Smooth muscle cell (in vitro differentiated cells): ENCODE data around the gene ZXDA. TPM values are rescaled to one million over a fixed set of nuclear protein-coding genes. Genes with fewer than 3 reads are reported as not detected.

Source experiments
- DNase-seq: peaks from one replicate; lab custom pipeline; 2025; ENCODE audit not compliant: unreplicated experiment; lab: John Stamatoyannopoulos, UW
- H2AFZ ChIP-seq: fragments of 200-600 bp; sonication (generic); 2 replicates; pipeline ENCODE4 v1.6.0; 2016; ENCODE audit warnings: antibody characterized with exemption, low read depth, mild to moderate bottlenecking
- H3F3A ChIP-seq: fragments of 200-600 bp; sonication (generic); 2 replicates; pipeline ENCODE4 v1.6.0; 2017; ENCODE audit warnings: antibody characterized with exemption, low read depth
- H3K27ac ChIP-seq: fragments of 200-600 bp; sonication (generic); 2 replicates; pipeline ENCODE4 v1.5.1; 2016; ENCODE audit warnings: low read depth, mild to moderate bottlenecking
- H3K27me3 ChIP-seq: fragments of 200-600 bp; sonication (generic); 2 replicates; pipeline ENCODE4 v1.6.1; 2016; ENCODE audit warnings: low read depth, mild to moderate bottlenecking
- H3K36me3 ChIP-seq: fragments of 200-600 bp; sonication (generic); 2 replicates; pipeline ENCODE4 v1.5.1; 2016; ENCODE audit warnings: low read depth
- H3K4me1 ChIP-seq: fragments of 200-600 bp; sonication (generic); 2 replicates; pipeline ENCODE4 v1.5.1; 2016; ENCODE audit warnings: low read depth
- H3K4me2 ChIP-seq: fragments of 200-600 bp; sonication (generic); 2 replicates; pipeline ENCODE4 v1.6.0; 2016; ENCODE audit warnings: mild to moderate bottlenecking
- H3K4me3 ChIP-seq: fragments of 200-600 bp; sonication (generic); 2 replicates; pipeline ENCODE4 v1.5.1; 2016; ENCODE audit warnings: mild to moderate bottlenecking
- H3K79me2 ChIP-seq: fragments of 200-600 bp; sonication (generic); 2 replicates; pipeline ENCODE4 v1.6.0; 2016; ENCODE audit warnings: low read depth, mild to moderate bottlenecking
- H3K9ac ChIP-seq: fragments of 200-600 bp; sonication (generic); 2 replicates; pipeline ENCODE4 v1.6.0; 2016; ENCODE audit warnings: low read depth
- H3K9me3 ChIP-seq: fragments of 200-600 bp; sonication (generic); replicated peaks from 2 replicates; pipeline ENCODE4 v1.5.1; 2016; ENCODE audit warnings: low read depth
- H4K20me1 ChIP-seq: fragments of 200-600 bp; sonication (generic); 2 replicates; pipeline ENCODE4 v1.6.0; 2016; ENCODE audit warnings: low read depth
- CTCF ChIP-seq: fragments of 200-600 bp; sonication (generic); IDR thresholded peaks from 2 replicates; pipeline ENCODE4 v1.5.1; 2017; ENCODE audit warnings: borderline replicate concordance, mild to moderate bottlenecking, antibody characterized with exemption; ENCODE audit not compliant: insufficient read depth, poor library complexity, severe bottlenecking
- WGBS: methylation state at CpG from one replicate; pipeline ENCODE4 v1.1.7; 2016; ENCODE audit warnings: low lambda C conversion rate; 5-methylcytosine and 5-hydroxymethylcytosine counted together
- polyA plus RNA-seq: library from polyadenylated mRNA; unstranded; fragments of >200 nt; fragmentation: Nextera tagmentation; extraction: Ambion mirVana; gene quantifications from 2 replicates; pipeline ENCODE4 v1.2.1, GENCODE V29; 2016
- total RNA-seq: library from RNA; depleted of rRNA; stranded (reverse); fragments of >200 nt; gene quantifications from 2 replicates; pipeline ENCODE4 v1.2.3, GENCODE V29; 2014

ZXDA gene
- total and polyA plus RNA-seq, 2 experiments from 2014 or later = not detected

- DNase-seq = no peak
- H4K20me1 ChIP-seq = no peaks in the 10 kb centered on the region
Observed at GRCh38 chrX:57871463-57871862, 38.8 kb downstream of the ZXDA start.

More at GRCh38 chrX:57871463-57871862, 38.8 kb downstream of the ZXDA start:
- no peak for TF ChIP-seq CTCF
- Histone ChIP-seq H3K4me3 (no peak overlapping the region), H3K9me3 (peaks cover 12% of the 10 kb centered on the region), H3F3A (no peaks in the 10 kb centered on the region), H3K27me3 (no peaks in the 10 kb centered on the region), H3K9ac (no peak overlapping the region), H3K27ac (no peak overlapping the region), H3K4me1 (no peaks in the 10 kb centered on the region), H3K4me2 (no peak overlapping the region), H3K79me2 (no peaks in the 10 kb centered on the region), H2AFZ (no peak overlapping the region), H3K36me3 (no peaks in the 10 kb centered on the region)
- WGBS = 92% methylated on average over 6 of the region's 6 CpGs

Other genes with a start within 250 kb of the ZXDA start
- not detected in 2 replicates for gene NLRP2B, start 230.2 kb downstream of the ZXDA start, total RNA-seq
- gene NLRP2B, start 230.2 kb downstream of the ZXDA start, polyA plus RNA-seq = not detected in 2 replicates